ENCODE results near the gene RAC2.

The RAC2 gene

GRCh38 chr22:37289156-37289735, 45.2 kb upstream of the RAC2 start:
- TF ChIP-seq, protein P1, sequence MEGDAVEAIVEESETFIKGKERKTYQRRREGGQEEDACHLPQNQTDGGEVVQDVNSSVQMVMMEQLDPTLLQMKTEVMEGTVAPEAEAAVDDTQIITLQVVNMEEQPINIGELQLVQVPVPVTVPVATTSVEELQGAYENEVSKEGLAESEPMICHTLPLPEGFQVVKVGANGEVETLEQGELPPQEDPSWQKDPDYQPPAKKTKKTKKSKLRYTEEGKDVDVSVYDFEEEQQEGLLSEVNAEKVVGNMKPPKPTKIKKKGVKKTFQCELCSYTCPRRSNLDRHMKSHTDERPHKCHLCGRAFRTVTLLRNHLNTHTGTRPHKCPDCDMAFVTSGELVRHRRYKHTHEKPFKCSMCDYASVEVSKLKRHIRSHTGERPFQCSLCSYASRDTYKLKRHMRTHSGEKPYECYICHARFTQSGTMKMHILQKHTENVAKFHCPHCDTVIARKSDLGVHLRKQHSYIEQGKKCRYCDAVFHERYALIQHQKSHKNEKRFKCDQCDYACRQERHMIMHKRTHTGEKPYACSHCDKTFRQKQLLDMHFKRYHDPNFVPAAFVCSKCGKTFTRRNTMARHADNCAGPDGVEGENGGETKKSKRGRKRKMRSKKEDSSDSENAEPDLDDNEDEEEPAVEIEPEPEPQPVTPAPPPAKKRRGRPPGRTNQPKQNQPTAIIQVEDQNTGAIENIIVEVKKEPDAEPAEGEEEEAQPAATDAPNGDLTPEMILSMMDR (IDR thresholded peaks at IDR 0.05; ENCODE audit: insufficient read depth, low read length, poor library complexity, severe bottlenecking) = no peak

GRCh38 chr22:37288521-37288920, 44.5 kb upstream of the RAC2 start:
- no peak for DNase-seq (ENCODE audit: extremely low read depth, insufficient read length)
- Histone ChIP-seq H3K27me3 (replicated peaks; ENCODE audit: control insufficient read depth, insufficient read depth, low read length) (no peaks in the 10 kb centered on the region), H3K36me3 (ENCODE audit: control insufficient read depth, insufficient read depth, low read length) (peaks cover 9% of the 10 kb centered on the region)

More at GRCh38 chr22:37289156-37289735, 45.2 kb upstream of the RAC2 start:
- no peaks in the 10 kb centered on the region for H3K27me3 ChIP-seq (replicated peaks; ENCODE audit: control insufficient read depth, insufficient read depth, low read length)
- DNase-seq (ENCODE audit: extremely low read depth, insufficient read length) = no peak
- H3K4me3 ChIP-seq (replicated peaks; ENCODE audit: low read depth, low read length) = no peak overlapping the region
- H3K36me3 ChIP-seq (ENCODE audit: control insufficient read depth, insufficient read depth, low read length) = peaks cover 9% of the 10 kb centered on the region

DNA sequence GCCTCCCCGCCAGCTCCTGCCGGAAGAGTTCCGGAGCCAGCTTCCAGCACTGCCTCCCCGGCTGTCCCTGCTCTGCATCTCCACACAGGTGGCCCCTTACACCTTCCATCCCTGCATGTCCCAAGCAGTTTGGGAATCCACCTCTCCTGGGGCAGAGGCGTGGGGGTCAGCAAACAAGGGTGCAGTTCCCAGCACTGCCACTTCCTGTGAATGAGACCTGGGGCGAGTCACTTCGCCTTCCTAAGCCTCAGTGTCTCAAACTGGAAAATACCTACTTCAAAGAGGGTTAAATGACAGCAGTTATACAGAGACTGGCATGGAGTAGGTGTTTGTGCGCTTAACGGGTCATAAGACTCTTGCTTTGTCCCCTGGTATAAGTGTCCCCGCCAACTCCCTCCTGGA, 43.5 kb upstream of the RAC2 start:
- DNase-seq (ENCODE audit: extremely low read depth, insufficient read length) = no peak
- H3K36me3 ChIP-seq (ENCODE audit: control insufficient read depth, insufficient read depth, low read length) = peaks cover 7% of the 10 kb centered on the region
- H3K27me3 ChIP-seq (replicated peaks; ENCODE audit: control insufficient read depth, insufficient read depth, low read length) = no peaks in the 10 kb centered on the region

More at GRCh38 chr22:37288521-37288920, 44.5 kb upstream of the RAC2 start:
- no peak overlapping the region for H3K4me3 ChIP-seq (replicated peaks; ENCODE audit: low read depth, low read length)
- TF ChIP-seq, protein P1 (IDR thresholded peaks at IDR 0.05; ENCODE audit: insufficient read depth, low read length, poor library complexity, severe bottlenecking) = no peak

GRCh38 chr22:37285937-37286336, 41.9 kb upstream of the RAC2 start:
- H3K27me3 ChIP-seq (replicated peaks; ENCODE audit: control insufficient read depth, insufficient read depth, low read length) = no peaks in the 10 kb centered on the region
- TF ChIP-seq, protein P1 (IDR thresholded peaks at IDR 0.05; ENCODE audit: insufficient read depth, low read length, poor library complexity, severe bottlenecking) = no peak
- H3K36me3 ChIP-seq (ENCODE audit: control insufficient read depth, insufficient read depth, low read length) = no peaks in the 10 kb centered on the region
- no peak overlapping the region for H3K4me3 ChIP-seq (replicated peaks; ENCODE audit: low read depth, low read length)
- no peak for DNase-seq (ENCODE audit: extremely low read depth, insufficient read length)

More for the DNA sequence above, 43.5 kb upstream of the RAC2 start:
- TF ChIP-seq, protein P1 (IDR thresholded peaks at IDR 0.05; ENCODE audit: insufficient read depth, low read length, poor library complexity, severe bottlenecking) = no peak
- H3K4me3 ChIP-seq (replicated peaks; ENCODE audit: low read depth, low read length) = no peak overlapping the region

DNA sequence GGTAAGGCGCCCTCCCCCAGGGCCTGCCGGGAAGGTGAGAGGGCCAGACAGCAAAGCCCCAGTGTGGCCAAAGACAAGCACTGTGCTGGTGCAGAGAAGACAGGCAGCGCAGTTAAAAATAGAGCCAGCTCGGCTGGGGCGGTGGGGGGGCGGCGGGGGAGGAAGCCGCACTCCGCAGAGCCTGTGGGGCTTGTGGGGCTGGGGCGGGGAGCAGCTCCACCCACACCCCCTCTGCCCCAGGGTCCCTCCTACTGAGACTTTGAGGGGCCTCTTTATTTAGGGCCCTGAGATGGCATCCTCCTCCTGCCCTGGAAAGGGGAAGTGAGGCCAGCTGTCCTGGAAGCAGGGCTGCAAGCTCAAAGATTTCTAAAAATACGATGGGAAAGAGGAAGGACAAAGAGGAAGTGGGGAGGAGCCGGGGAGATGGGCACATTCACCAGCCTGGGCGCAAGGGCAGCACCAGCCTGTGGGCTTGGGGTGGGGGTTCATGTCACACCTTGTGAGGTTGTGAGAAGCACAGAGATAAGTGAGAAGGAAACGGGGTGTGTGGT, 40.8 kb upstream of the RAC2 start:
- TF ChIP-seq, protein P1 (IDR thresholded peaks at IDR 0.05; ENCODE audit: insufficient read depth, low read length, poor library complexity, severe bottlenecking) = no peak
- Histone ChIP-seq H3K27me3 (replicated peaks; ENCODE audit: control insufficient read depth, insufficient read depth, low read length) (no peaks in the 10 kb centered on the region), H3K4me3 (replicated peaks; ENCODE audit: low read depth, low read length) (peak overlapping the region; percentile 74), H3K36me3 (ENCODE audit: control insufficient read depth, insufficient read depth, low read length) (no peaks in the 10 kb centered on the region)
- DNase-seq (ENCODE audit: extremely low read depth, insufficient read length) = peak; percentile 82

Measured in GM06990 (cell line).